AG04450 (cell line): ENCODE results near the gene FARP2. TPM values are rescaled to one million over a fixed set of nuclear protein-coding genes. Genes with fewer than 3 reads are reported as not detected.
A peak's percentile ranks its signal among the peaks of the same experiment; 100 is the strongest.

Experiments
- CTCF ChIA-PET: fragments of 300-600, 350-600 bp; formaldehyde crosslinking; extraction: SDS; loops from one replicate; lab custom pipeline; 2022; ENCODE audit warnings: antibody characterized with exemption, inconsistent platforms; lab: Charles Lee
- POLR2A ChIA-PET: fragments of 350-600 bp; formaldehyde crosslinking; extraction: SDS; loops from one replicate; lab custom pipeline; 2021; ENCODE audit warnings: antibody characterized with exemption, inconsistent platforms; lab: Yijun Ruan, JAX
- DNase-seq: peaks from one replicate; pipeline ENCODE4 v3.0.0-alpha.2; 2011; ENCODE audit warnings: low read depth, low spot score
- H3K27ac ChIP-seq: one replicate; pipeline ENCODE4 v1.5.1; 2012; ENCODE audit warnings: low read depth, low read length, control low read depth
- H3K27me3 ChIP-seq: one replicate; pipeline ENCODE4 v1.6.0; 2012; ENCODE audit warnings: low read length; ENCODE audit not compliant: control insufficient read depth, insufficient read depth
- H3K4me3 ChIP-seq: 2 replicates; pipeline ENCODE4 v1.5.1; 2011; ENCODE audit warnings: mild to moderate bottlenecking, low read depth, low read length, control low read depth
- H3K9me3 ChIP-seq: 2 replicates; pipeline ENCODE4 v1.5.1; 2012; ENCODE audit warnings: low read length; ENCODE audit not compliant: control insufficient read depth, insufficient read depth
- CTCF ChIP-seq: IDR thresholded peaks from 2 replicates; pipeline ENCODE4 v1.5.1; 2011; ENCODE audit warnings: low read depth, low read length, control low read depth, inconsistent platforms
- polyA plus RNA-seq: library from polyadenylated mRNA; depleted of rRNA; stranded (reverse); fragments of >200 nt; gene quantifications from 2 replicates; pipeline ENCODE4 v1.2.3, GENCODE V29; 2011

FARP2 gene
- polyA plus RNA-seq, 1 experiment: 25.4 TPM

DNA sequence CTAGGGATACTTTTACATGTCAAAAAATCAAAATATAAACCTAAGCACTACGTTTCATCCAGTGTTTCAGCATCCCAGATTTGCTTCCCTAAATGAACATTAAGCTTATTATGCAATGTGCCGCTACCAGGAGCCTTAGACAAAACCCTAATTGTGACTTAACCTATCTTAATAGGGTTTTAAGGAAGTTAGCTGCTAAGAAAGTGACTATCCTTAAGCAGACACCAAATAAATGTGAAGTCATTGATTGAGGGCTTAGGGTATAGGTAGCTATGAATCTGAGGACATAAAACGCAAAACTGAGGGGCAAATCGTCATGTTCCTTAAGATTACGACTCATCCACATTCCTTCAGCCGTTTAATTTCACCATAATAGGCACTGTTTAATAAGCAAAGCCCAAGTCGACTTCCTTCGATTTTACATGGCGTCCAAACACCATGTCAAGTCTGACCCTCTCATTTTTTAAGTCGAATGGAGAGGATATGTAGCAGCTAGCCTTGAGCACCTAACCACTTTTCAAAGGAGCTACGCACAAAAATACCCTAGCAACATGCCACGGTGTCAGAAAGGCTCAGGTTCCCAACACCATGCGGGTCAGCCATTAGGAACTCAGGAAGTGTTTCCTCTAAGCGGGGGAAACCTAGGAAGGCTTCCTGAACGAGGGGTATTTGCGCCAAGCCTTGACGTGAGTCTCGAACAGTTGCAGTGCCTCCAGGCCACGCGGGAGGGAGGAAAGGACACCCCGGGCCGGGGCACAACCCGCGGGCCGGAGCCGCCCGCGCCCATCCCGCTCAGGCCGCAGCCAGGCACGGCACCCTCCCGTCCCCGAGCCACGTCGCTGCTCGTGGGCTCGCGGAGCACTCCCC is 41.6 kb upstream of the FARP2 start:
- ChIA-PET POLR2A (interaction anchor here (0.5 to 2.0 kb wide), 19 partner anchors 8 to 378 kb away, joined by 3 to 20 read pairs (median 4); partner anchors contain the start of genes ATG4B, DTYMK, MTERF4 and THAP4), CTCF (interaction anchor here (0.8 to 1.1 kb wide), 3 partner anchors 16 to 46 kb away, joined by 3 to 4 read pairs (median 3); no protein-coding TSS in a partner anchor)
- peak overlapping the region; percentile 98 for H3K27ac ChIP-seq

GRCh38 chr2:241315093-241315878 is 40.8 kb upstream of the FARP2 start, which contains the start of gene HDLBP:
Gene HDLBP (minus strand): TSS chr2:241315672. CDS start chr2:241266869, 48,803 bp downstream.
- POLR2A ChIA-PET: interaction anchor here (0.5 to 2.0 kb wide), 21 partner anchors 9 to 420 kb away, joined by 3 to 20 read pairs (median 4); partner anchors contain the start of genes ATG4B, DTYMK, MTERF4 and THAP4
- H3K9me3 ChIP-seq: peaks cover 4% of the 10 kb centered on the region; the same call in 1 of the 2 replicates
- TF ChIP-seq CTCF: no peak
- peak within 1 kb of the TSS; percentile 98 for H3K27ac ChIP-seq
- no peaks in the 10 kb centered on the region for H3K27me3 ChIP-seq
- peak; percentile 99 for DNase-seq
- peak within 1 kb of the TSS; percentile 96 for H3K4me3 ChIP-seq
- CTCF ChIA-PET: interaction anchor here (1.0 to 1.1 kb wide), 3 partner anchors 13 to 47 kb away, joined by 3 read pairs; no protein-coding TSS in a partner anchor

More for the DNA sequence above, 41.6 kb upstream of the FARP2 start:
- DNase-seq: peak; percentile 11
- no peaks in the 10 kb centered on the region for H3K27me3 ChIP-seq
- TF ChIP-seq CTCF: no peak
- peak overlapping the region; percentile 96 for H3K4me3 ChIP-seq
- peaks cover 4% of the 10 kb centered on the region; the same call in 1 of the 2 replicates for H3K9me3 ChIP-seq

GRCh38 chr2:241315879-241316631 is 40.0 kb upstream of the FARP2 start, which contains the start of gene SEPTIN2:
Gene SEPTIN2 (plus strand): TSS chr2:241315925. CDS start chr2:241324233, 8,308 bp downstream.
- POLR2A ChIA-PET: interaction anchor here (0.6 to 1.4 kb wide), 5 partner anchors 8 to 371 kb away, joined by 3 to 5 read pairs (median 3); partner anchors contain the start of genes DTYMK and FARP2
- no peak for TF ChIP-seq CTCF
- CTCF ChIA-PET: interaction anchor here (1.0 kb wide), 2 partner anchors 14 to 48 kb away, joined by 3 read pairs; no protein-coding TSS in a partner anchor

DNA sequence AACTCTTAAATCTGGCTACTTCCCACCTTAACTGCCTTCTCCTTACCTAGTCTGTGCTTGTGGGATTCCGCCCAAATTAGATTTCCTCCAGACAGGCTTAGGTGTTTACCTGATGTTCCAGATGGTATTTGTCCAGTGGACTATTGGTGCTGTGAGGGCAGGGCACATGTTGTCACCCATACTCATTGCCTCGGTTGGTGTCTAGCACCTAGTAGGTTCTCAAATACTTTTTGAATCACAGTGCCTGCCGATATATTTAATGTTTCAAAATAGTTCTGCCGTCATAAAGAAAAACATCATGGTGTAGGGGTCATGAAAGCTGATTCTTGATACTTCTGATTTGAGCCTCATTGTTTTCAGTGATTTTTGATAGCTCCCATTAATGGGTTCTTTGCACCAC is 39.3 kb upstream of the FARP2 start:
- ChIA-PET CTCF (no interaction called here), POLR2A (interaction anchor here (0.6 to 1.0 kb wide), 2 partner anchors 28 to 39 kb away, joined by 3 to 4 read pairs; partner anchors contain the start of gene FARP2)
- H3K27ac ChIP-seq: peak overlapping the region; percentile 88
- no peaks in the 10 kb centered on the region for H3K27me3 ChIP-seq
- H3K9me3 ChIP-seq: peaks cover 4% of the 10 kb centered on the region; the same call in 1 of the 2 replicates
- no peak for TF ChIP-seq CTCF
- no peak for DNase-seq
- peak overlapping the region; percentile 96 for H3K4me3 ChIP-seq

More at GRCh38 chr2:241315879-241316631, 40.0 kb upstream of the FARP2 start, which contains the start of gene SEPTIN2:
- Histone ChIP-seq H3K27me3 (no peaks in the 10 kb centered on the region), H3K27ac (peak within 1 kb of the TSS; percentile 98), H3K9me3 (peaks cover 4% of the 10 kb centered on the region; the same call in 1 of the 2 replicates), H3K4me3 (peak within 1 kb of the TSS; percentile 96)
- DNase-seq: no peak
